CD4-positive, CD25-positive, alpha-beta regulatory T cell (primary cell): ENCODE measurements around the gene CDC14C. TPM values are rescaled to one million over a fixed set of nuclear protein-coding genes. Genes with fewer than 3 reads are reported as not detected.

ENCODE experiments used
- ATAC-seq, 2 donors: fragments of 150-1000 bp; cut with Tn5 transposase; one replicate each; pipeline ENCODE4 v1.10.0; 2021; ENCODE audit warnings: low read depth in 2 of 2, moderate number of reproducible peaks in 2 of 2, moderate library complexity in 1 of 2
- DNase-seq, 3 donors: peaks; one replicate each; pipeline versions ENCODE4 v3.0.0 to v3.0.0-alpha.2; 2012 to 2022; ENCODE audit warnings: mixed read lengths in 1 of 3
- H3K27ac ChIP-seq: one replicate; pipeline ENCODE4 v1.7.0; 2013; ENCODE audit warnings: mild to moderate bottlenecking, low read length; ENCODE audit not compliant: insufficient read depth, poor library complexity, severe bottlenecking
- H3K27me3 ChIP-seq: one replicate; pipeline ENCODE4 v1.7.0; 2013; ENCODE audit warnings: low read length; ENCODE audit not compliant: control insufficient read depth, insufficient read depth
- H3K36me3 ChIP-seq: one replicate; pipeline ENCODE4 v1.7.0; 2013; ENCODE audit warnings: mild to moderate bottlenecking, low read length, moderate library complexity; ENCODE audit not compliant: control insufficient read depth, insufficient read depth
- H3K4me1 ChIP-seq: 2 replicates; pipeline ENCODE4 v1.7.0; 2013; ENCODE audit warnings: mild to moderate bottlenecking, low read length; ENCODE audit not compliant: insufficient read depth, control insufficient read depth, poor library complexity, severe bottlenecking
- H3K4me3 ChIP-seq: one replicate; pipeline ENCODE4 v1.7.0; 2013; ENCODE audit warnings: low read depth, mild to moderate bottlenecking, low read length, moderate library complexity
- H3K9me3 ChIP-seq, 2 experiments: 1 replicate in 1 of 2; 2 replicates in 1 of 2; pipeline ENCODE4 v1.7.0; 2013; ENCODE audit warnings: low read length in 2 of 2, mild to moderate bottlenecking in 1 of 2, moderate library complexity in 1 of 2; ENCODE audit not compliant: control insufficient read depth in 2 of 2
- H3K27ac Mint-ChIP-seq, 3 donors: one replicate each; pipeline ENCODE4 v1.8.0; 2020 to 2022; ENCODE audit warnings: mild to moderate bottlenecking in 3 of 3, mixed read lengths in 3 of 3, moderate library complexity in 2 of 3
- H3K27me3 Mint-ChIP-seq: one replicate; pipeline ENCODE4 v1.8.0; 2022; ENCODE audit warnings: mild to moderate bottlenecking, mixed read lengths
- H3K36me3 Mint-ChIP-seq: one replicate; pipeline ENCODE4 v1.8.0; 2020; ENCODE audit warnings: mixed read lengths
- H3K4me1 Mint-ChIP-seq, 4 donors: one replicate each; pipeline ENCODE4 v1.8.0; 2020 to 2022; ENCODE audit warnings: mixed read lengths in 4 of 4, mild to moderate bottlenecking in 1 of 4
- H3K4me3 Mint-ChIP-seq, 4 donors: one replicate each; pipeline ENCODE4 v1.8.0; 2020 to 2022; ENCODE audit warnings: mild to moderate bottlenecking in 4 of 4, mixed read lengths in 4 of 4, moderate library complexity in 3 of 4
- H3K9me3 Mint-ChIP-seq, 7 donors: one replicate each; pipeline ENCODE4 v1.8.0; 2020 to 2022; ENCODE audit warnings: mixed read lengths in 7 of 7, mild to moderate bottlenecking in 3 of 7, moderate library complexity in 2 of 7
- polyA plus RNA-seq, 4 donors: library from polyadenylated mRNA; unstranded; fragments of 300-500 nt; fragmentation: Illumina TruSeq; gene quantifications; one replicate each; pipeline ENCODE4 v1.2.3, GENCODE V29; 2021
- total RNA-seq: library from RNA; stranded (reverse); gene quantifications from one replicate; pipeline ENCODE4 v1.2.3, GENCODE V29; 2022

Gene CDC14C
- total and polyA plus RNA-seq, 5 donors from 2014 or later: not detected

DNA sequence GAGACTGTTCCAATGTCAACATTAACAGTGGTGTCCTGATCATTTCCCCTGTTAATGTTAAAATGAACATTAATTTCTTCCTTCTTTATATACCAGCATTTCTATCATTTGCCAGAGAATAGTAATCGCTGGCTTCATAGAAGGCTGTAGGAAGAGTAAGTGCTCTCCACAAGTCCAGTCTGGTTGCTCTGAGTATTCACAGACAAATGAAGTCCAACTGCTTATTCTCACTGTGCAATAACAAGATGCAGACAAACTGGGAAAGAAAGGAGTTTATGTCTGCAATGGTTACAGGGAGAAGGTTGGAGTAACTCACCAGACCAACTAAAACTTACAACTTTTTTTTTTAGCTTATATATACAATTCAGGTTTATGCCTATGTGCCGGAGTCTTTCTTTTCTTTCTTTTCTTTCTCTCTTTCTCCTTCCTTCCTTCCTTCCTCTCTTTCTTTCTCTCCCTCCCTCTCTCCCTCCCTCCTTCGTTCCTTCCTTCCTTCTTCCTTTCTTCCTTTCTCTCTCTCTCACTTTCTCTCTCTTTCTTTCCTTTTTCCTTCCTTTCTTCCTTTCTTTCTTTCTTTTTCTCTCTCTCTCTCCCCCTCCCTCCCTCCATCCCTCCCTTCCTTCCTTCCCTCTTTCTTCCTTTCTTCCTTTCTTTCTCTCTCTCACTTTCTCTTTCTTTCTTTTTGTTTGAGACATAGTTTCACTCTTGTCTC is 19.1 kb downstream of the CDC14C start:
- H3K4me3 ChIP-seq: no peak overlapping the region
- DNase-seq (no peak), ATAC-seq (no peak)
- H3K4me1 ChIP-seq: no peaks in the 10 kb centered on the region
- Mint-ChIP-seq H3K36me3 (no peaks in the 10 kb centered on the region), H3K4me1 (no peaks in the 10 kb centered on the region), H3K4me3 (no peak overlapping the region), H3K9me3 (peaks cover 0 to 7% (median 3%) of the 10 kb centered on the region in 7 donors), H3K27me3 (no peaks in the 10 kb centered on the region), H3K27ac (no peak overlapping the region)
- no peak overlapping the region for H3K27ac ChIP-seq
- no peaks in the 10 kb centered on the region for H3K36me3 ChIP-seq
- no peaks in the 10 kb centered on the region for H3K27me3 ChIP-seq
- H3K9me3 ChIP-seq: no peaks in the 10 kb centered on the region

DNA sequence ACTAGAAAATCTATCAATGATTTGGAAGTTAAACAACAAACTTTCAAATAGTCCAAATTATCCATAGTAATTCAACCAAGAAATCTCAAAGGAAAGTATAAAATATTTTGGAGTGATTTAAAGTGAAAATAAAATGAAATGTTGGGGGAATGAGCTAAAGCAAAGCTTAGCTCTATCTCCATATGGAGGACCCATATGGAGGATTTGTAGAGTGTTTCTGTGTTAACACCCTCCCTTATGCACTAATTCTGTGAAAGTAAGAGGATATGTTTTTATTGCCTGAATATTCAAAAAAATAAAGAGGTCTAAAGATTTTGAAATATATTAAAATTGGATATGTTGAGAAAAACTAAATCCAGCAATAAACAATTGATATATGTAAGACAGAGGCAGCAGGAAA is 31.6 kb downstream of the CDC14C start:
- Mint-ChIP-seq H3K4me3 (no peak overlapping the region), H3K27me3 (no peaks in the 10 kb centered on the region), H3K9me3 (peaks cover 0 to 18% (median 2%) of the 10 kb centered on the region in 7 donors), H3K36me3 (no peaks in the 10 kb centered on the region), H3K4me1 (no peaks in the 10 kb centered on the region), H3K27ac (no peak overlapping the region)
- no peak overlapping the region for H3K4me3 ChIP-seq
- H3K36me3 ChIP-seq: no peaks in the 10 kb centered on the region
- H3K4me1 ChIP-seq: no peaks in the 10 kb centered on the region
- ATAC-seq (no peak), DNase-seq (no peak)
- H3K27ac ChIP-seq: no peak overlapping the region
- no peaks in the 10 kb centered on the region for H3K9me3 ChIP-seq
- H3K27me3 ChIP-seq: no peaks in the 10 kb centered on the region

DNA sequence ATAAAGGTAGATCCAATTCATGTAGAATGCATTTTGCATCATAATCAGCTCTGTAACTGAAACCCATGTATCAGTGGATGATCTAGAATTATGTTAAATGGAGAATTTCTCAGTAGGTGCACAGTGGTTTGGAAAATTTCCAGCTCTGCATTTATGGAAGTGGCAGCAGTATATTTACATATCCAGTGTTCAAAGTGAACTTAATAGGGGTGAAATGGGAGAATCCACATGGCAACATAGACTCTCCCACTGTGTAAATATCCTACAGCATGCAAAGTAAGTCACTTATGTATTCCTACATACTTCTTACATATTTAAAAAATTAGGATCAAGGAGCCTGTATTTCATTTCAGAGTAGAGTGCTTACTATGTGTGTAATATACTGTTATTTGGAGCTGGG is 35.3 kb downstream of the CDC14C start:
- Histone ChIP-seq H3K4me3 (no peak overlapping the region), H3K4me1 (no peaks in the 10 kb centered on the region), H3K36me3 (no peaks in the 10 kb centered on the region), H3K27me3 (no peaks in the 10 kb centered on the region), H3K27ac (no peak overlapping the region), H3K9me3 (no peaks in the 10 kb centered on the region)
- no peak for ATAC-seq
- no peak overlapping the region for H3K27ac Mint-ChIP-seq
- no peak for DNase-seq
- peaks cover 0 to 10% (median 3%) of the 10 kb centered on the region in 7 donors for H3K9me3 Mint-ChIP-seq
- no peak overlapping the region for H3K4me3 Mint-ChIP-seq
- no peaks in the 10 kb centered on the region for H3K4me1 Mint-ChIP-seq
- no peaks in the 10 kb centered on the region for H3K36me3 Mint-ChIP-seq
- no peaks in the 10 kb centered on the region for H3K27me3 Mint-ChIP-seq

DNA sequence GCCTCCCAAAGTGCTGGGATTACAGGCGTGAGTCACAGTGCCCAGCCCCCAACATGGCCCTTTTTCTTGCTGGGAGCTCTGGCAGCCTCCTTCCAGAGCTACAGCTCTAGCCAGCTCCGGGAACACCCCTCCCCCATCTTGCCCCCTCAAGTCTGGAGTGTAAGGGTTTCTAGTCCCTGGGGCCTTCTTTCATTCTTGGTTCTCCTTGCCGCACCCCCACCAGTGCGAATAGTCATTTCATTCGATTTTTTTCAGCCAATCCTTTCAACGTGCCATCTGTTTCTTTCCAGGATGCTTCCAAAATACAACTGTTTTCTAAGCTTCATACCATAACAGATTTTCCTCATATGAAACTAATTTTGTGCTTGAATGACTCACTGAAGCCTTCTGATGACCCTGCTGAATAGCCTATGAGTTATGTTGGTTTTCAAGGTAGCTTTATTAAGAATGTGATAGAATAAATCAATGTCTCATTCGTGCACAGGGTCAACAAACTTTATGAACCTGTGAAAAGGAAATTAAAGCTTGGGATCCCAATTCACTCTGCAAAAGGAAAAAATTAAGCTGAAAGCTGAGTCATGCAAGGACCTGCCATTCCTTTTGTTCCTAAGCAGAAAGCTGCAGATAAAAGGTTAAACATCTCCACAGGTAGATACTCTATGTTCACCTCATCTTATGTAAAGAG is 38.6 kb downstream of the CDC14C start:
- Histone ChIP-seq H3K27me3 (no peaks in the 10 kb centered on the region), H3K9me3 (no peaks in the 10 kb centered on the region), H3K4me3 (no peak overlapping the region), H3K4me1 (no peaks in the 10 kb centered on the region), H3K27ac (no peak overlapping the region), H3K36me3 (no peaks in the 10 kb centered on the region)
- H3K4me3 Mint-ChIP-seq: no peak overlapping the region
- peaks cover 0 to 10% (median 3%) of the 10 kb centered on the region in 7 donors for H3K9me3 Mint-ChIP-seq
- no peaks in the 10 kb centered on the region for H3K4me1 Mint-ChIP-seq
- DNase-seq (no peak), ATAC-seq (no peak)
- H3K36me3 Mint-ChIP-seq: no peaks in the 10 kb centered on the region
- no peak overlapping the region for H3K27ac Mint-ChIP-seq
- H3K27me3 Mint-ChIP-seq: no peaks in the 10 kb centered on the region

DNA sequence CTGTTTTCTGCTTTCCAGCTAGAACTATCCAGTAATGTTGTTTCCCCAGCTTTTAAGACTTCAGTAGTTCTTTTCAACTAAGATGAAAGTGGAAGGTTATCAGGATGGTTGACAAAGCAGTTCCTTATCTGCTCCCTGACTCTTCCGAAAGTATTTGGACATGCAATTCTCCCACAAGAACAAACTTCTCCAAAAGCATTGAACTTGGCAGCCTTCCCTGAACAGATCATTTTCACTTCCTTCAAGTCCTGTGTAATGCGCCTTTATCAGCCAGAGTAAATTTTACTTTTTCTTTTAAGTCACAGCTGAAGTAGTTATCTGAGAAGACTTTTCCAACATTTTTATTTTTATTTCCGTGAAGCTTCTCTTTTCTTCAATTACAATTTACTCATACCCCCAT is 39.7 kb downstream of the CDC14C start:
- Mint-ChIP-seq H3K9me3 (peaks cover 0 to 10% (median 3%) of the 10 kb centered on the region in 7 donors), H3K27ac (no peak overlapping the region), H3K4me1 (no peaks in the 10 kb centered on the region), H3K36me3 (no peaks in the 10 kb centered on the region), H3K4me3 (no peak overlapping the region), H3K27me3 (no peaks in the 10 kb centered on the region)
- Histone ChIP-seq H3K27ac (no peak overlapping the region), H3K4me3 (no peak overlapping the region), H3K36me3 (no peaks in the 10 kb centered on the region), H3K4me1 (no peaks in the 10 kb centered on the region), H3K27me3 (no peaks in the 10 kb centered on the region), H3K9me3 (no peaks in the 10 kb centered on the region)
- ATAC-seq (no peak), DNase-seq (no peak)

DNA sequence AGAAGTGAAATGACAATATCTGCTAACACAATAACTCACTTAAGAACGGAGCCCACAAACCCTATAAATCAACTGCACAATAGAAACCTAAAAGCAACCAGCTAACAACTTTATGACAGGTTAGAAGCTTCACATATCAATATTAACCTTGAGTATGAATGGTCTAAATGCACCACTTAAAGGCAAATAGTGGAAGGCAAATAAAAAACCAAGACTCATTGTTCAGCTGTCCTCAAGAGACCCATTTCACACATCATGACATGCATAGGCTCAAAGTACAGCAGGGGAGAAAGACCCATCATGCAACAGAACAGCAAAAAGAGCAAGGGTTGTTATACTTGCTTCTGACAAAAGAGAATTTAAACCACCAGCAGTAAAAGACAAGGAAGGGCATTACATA is 46.8 kb downstream of the CDC14C start:
- H3K9me3 Mint-ChIP-seq: peaks cover 0 to 9% (median 3%) of the 10 kb centered on the region in 7 donors
- ATAC-seq (no peak), DNase-seq (no peak)
- Histone ChIP-seq H3K9me3 (peaks cover 0 to 6% of the 10 kb centered on the region in 2 experiments), H3K27me3 (no peaks in the 10 kb centered on the region), H3K4me1 (no peaks in the 10 kb centered on the region), H3K4me3 (no peak overlapping the region), H3K36me3 (no peaks in the 10 kb centered on the region), H3K27ac (no peak overlapping the region)
- H3K27ac Mint-ChIP-seq: no peak overlapping the region
- H3K36me3 Mint-ChIP-seq: no peaks in the 10 kb centered on the region
- H3K4me3 Mint-ChIP-seq: no peak overlapping the region
- no peaks in the 10 kb centered on the region for H3K4me1 Mint-ChIP-seq
- H3K27me3 Mint-ChIP-seq: no peaks in the 10 kb centered on the region

GRCh38 chr7:48976253-48976652 is 51.9 kb downstream of the CDC14C start:
- Mint-ChIP-seq H3K4me1 (no peaks in the 10 kb centered on the region), H3K27me3 (no peaks in the 10 kb centered on the region), H3K4me3 (no peak overlapping the region), H3K9me3 (peaks cover 3 to 13% (median 5%) of the 10 kb centered on the region in 7 donors), H3K27ac (no peak overlapping the region), H3K36me3 (no peaks in the 10 kb centered on the region)
- Histone ChIP-seq H3K9me3 (no peaks in the 10 kb centered on the region), H3K27me3 (no peaks in the 10 kb centered on the region), H3K4me3 (no peak overlapping the region), H3K27ac (no peak overlapping the region), H3K4me1 (no peaks in the 10 kb centered on the region), H3K36me3 (no peaks in the 10 kb centered on the region)
- DNase-seq (no peak), ATAC-seq (no peak)

GRCh38 chr7:48976850-48977249 is 52.5 kb downstream of the CDC14C start:
- no peak for ATAC-seq
- Mint-ChIP-seq H3K27me3 (no peaks in the 10 kb centered on the region), H3K4me1 (no peaks in the 10 kb centered on the region), H3K4me3 (no peak overlapping the region), H3K9me3 (peaks cover 0 to 9% (median 5%) of the 10 kb centered on the region in 7 donors), H3K27ac (peak overlapping the region in 1 of 3 donors; percentile 63), H3K36me3 (no peaks in the 10 kb centered on the region)
- H3K27me3 ChIP-seq: no peaks in the 10 kb centered on the region
- no peaks in the 10 kb centered on the region for H3K9me3 ChIP-seq
- no peaks in the 10 kb centered on the region for H3K36me3 ChIP-seq
- H3K4me3 ChIP-seq: no peak overlapping the region
- no peaks in the 10 kb centered on the region for H3K4me1 ChIP-seq
- no peak overlapping the region for H3K27ac ChIP-seq
- no peak for DNase-seq
